Epidermal melanocyte (primary cell): ENCODE measurements around the gene MPV17.
"Not testable (repeated sequence)": the region's sequence is repeated elsewhere in the genome, so short reads cannot be mapped to it uniquely, and the experiment has no call there.

Source experiments
- DNase-seq: peaks from one replicate; pipeline ENCODE4 v3.0.0; 2011; ENCODE audit warnings: low spot score; ENCODE audit not compliant: insufficient read length

Gene MPV17

GRCh38 chr2:27300606-27301005 is 22.3 kb downstream of the MPV17 start:
- not testable (repeated sequence) for DNase-seq

GRCh38 chr2:27298391-27299080 is 24.4 kb downstream of the MPV17 start:
- no peak for DNase-seq

GRCh38 chr2:27297195-27297594 is 25.7 kb downstream of the MPV17 start:
- no peak for DNase-seq

- no peak for DNase-seq
These were observed 26.4 kb downstream of the MPV17 start for GRCh38 chr2:27296481-27296880.

GRCh38 chr2:27294928-27295327 is 28.0 kb downstream of the MPV17 start:
- no peak for DNase-seq

- DNase-seq = no peak
These were observed 31.0 kb downstream of the MPV17 start for GRCh38 chr2:27291865-27292264.

- no peak for DNase-seq
These were observed 32.3 kb downstream of the MPV17 start for GRCh38 chr2:27290549-27290948.

- DNase-seq = no peak
These were observed 34.3 kb downstream of the MPV17 start for GRCh38 chr2:27288610-27289009.

- no peak for DNase-seq
These were observed 37.4 kb downstream of the MPV17 start for GRCh38 chr2:27285481-27285880.

GRCh38 chr2:27284996-27285395 is 37.9 kb downstream of the MPV17 start:
- DNase-seq = no peak

- DNase-seq = no peak
These were observed 40.0 kb downstream of the MPV17 start for GRCh38 chr2:27282892-27283291.

- no peak for DNase-seq
These were observed 40.9 kb downstream of the MPV17 start, which contains the start of gene TRIM54 for GRCh38 chr2:27281855-27282559. Gene TRIM54 (plus strand): TSS chr2:27282429. CDS start chr2:27282732, 303 bp downstream.

- DNase-seq = no peak
These were observed 41.5 kb downstream of the MPV17 start for GRCh38 chr2:27281442-27281841.

GRCh38 chr2:27280826-27281225 is 42.1 kb downstream of the MPV17 start:
- DNase-seq = no peak

GRCh38 chr2:27278010-27278409 is 44.9 kb downstream of the MPV17 start:
- no peak for DNase-seq

GRCh38 chr2:27275211-27276150 is 47.4 kb downstream of the MPV17 start, which contains the start of gene DNAJC5G:
Gene DNAJC5G (plus strand): TSS chr2:27275433. CDS start chr2:27276729, 1,296 bp downstream.
- no peak for DNase-seq

- not testable (repeated sequence) for DNase-seq
These were observed 50.1 kb downstream of the MPV17 start for GRCh38 chr2:27272537-27273522.

GRCh38 chr2:27271631-27272340 is 51.1 kb downstream of the MPV17 start:
- no peak for DNase-seq

- no peak for DNase-seq
These were observed 52.2 kb downstream of the MPV17 start for GRCh38 chr2:27270670-27271069.

- no peak for DNase-seq
These were observed 52.8 kb downstream of the MPV17 start for GRCh38 chr2:27270131-27270530.
